WTC11 (cell line): ENCODE measurements around the gene UBE2G1. TPM values are rescaled to one million over a fixed set of nuclear protein-coding genes. Genes with fewer than 3 reads are reported as not detected.
A peak's percentile ranks its signal among the peaks of the same experiment; 100 is the strongest.

Source experiments
- ATAC-seq: fragments of 200-7000 bp; cut with Tn5 transposase; 2 replicates; pipeline ENCODE4 v1.10.0; 2021; ENCODE audit warnings: mild to moderate bottlenecking, moderate library complexity
- CTCF ChIA-PET: fragments of 300-600 bp; sonication (Branson Sonifier 250); formaldehyde crosslinking; loops from one replicate; lab custom pipeline; 2021; ENCODE audit warnings: antibody characterized with exemption; lab: Charles Lee
- POLR2A ChIA-PET: fragments of 350-600 bp; sonication (Branson Sonifier 250); formaldehyde crosslinking; loops from one replicate; lab custom pipeline; 2021; ENCODE audit warnings: antibody characterized with exemption; lab: Charles Lee
- DNase-seq: peaks from one replicate; pipeline ENCODE4 v3.0.0; 2021; ENCODE audit warnings: low spot score
- H3K27ac Mint-ChIP-seq: 2 replicates; pipeline ENCODE4 v1.8.0; 2021; ENCODE audit warnings: mixed read lengths
- H3K27me3 Mint-ChIP-seq: 2 replicates; pipeline ENCODE4 v1.8.0; 2021; ENCODE audit warnings: low read depth, mild to moderate bottlenecking, moderate library complexity, mixed read lengths
- H3K36me3 Mint-ChIP-seq: 2 replicates; pipeline ENCODE4 v1.8.0; 2021; ENCODE audit warnings: mixed read lengths
- H3K4me1 Mint-ChIP-seq: 2 replicates; pipeline ENCODE4 v1.8.0; 2022; ENCODE audit warnings: mixed read lengths
- H3K4me3 Mint-ChIP-seq: 2 replicates; pipeline ENCODE4 v1.8.0; 2021; ENCODE audit warnings: mild to moderate bottlenecking, moderate library complexity, mixed read lengths
- H3K9me3 Mint-ChIP-seq: 2 replicates; pipeline ENCODE4 v1.8.0; 2021; ENCODE audit warnings: mixed read lengths
- JAZF1 ChIP-seq: fragments of 250-450 bp; sonication (Bioruptor Pico); IDR thresholded peaks from 2 replicates; pipeline ENCODE4 v1.9.0; 2021; ENCODE audit warnings: moderate library complexity, mild to moderate bottlenecking, inconsistent platforms
- JUN ChIP-seq: sonication (generic); formaldehyde crosslinking; IDR thresholded peaks from 2 replicates; pipeline ENCODE4 v1.8.0; 2023; ENCODE audit warnings: mild to moderate bottlenecking, missing genetic modification reagents
- MYBL2 ChIP-seq: sonication (generic); formaldehyde crosslinking; IDR thresholded peaks from 2 replicates; pipeline ENCODE4 v1.8.1; 2023; ENCODE audit warnings: mild to moderate bottlenecking, moderate library complexity, missing genetic modification reagents
- NR1H2 ChIP-seq: sonication (generic); formaldehyde crosslinking; IDR thresholded peaks from 2 replicates; pipeline ENCODE4 v1.9.0; 2021; ENCODE audit warnings: mild to moderate bottlenecking, moderate library complexity, missing genetic modification reagents
- NR2C2 ChIP-seq: sonication (generic); formaldehyde crosslinking; IDR thresholded peaks from 2 replicates; pipeline ENCODE4 v1.8.0; 2022; ENCODE audit warnings: mild to moderate bottlenecking, missing genetic modification reagents
- RELA ChIP-seq: sonication (generic); formaldehyde crosslinking; IDR thresholded peaks from 2 replicates; pipeline ENCODE4 v1.8.1; 2022; ENCODE audit warnings: missing genetic modification reagents, mild to moderate bottlenecking, borderline replicate concordance
- RORB ChIP-seq: fragments of 250-450 bp; sonication (Bioruptor Pico); IDR thresholded peaks from 2 replicates; pipeline ENCODE4 v1.9.0; 2021; ENCODE audit warnings: mild to moderate bottlenecking
- TCF7 ChIP-seq: sonication (generic); formaldehyde crosslinking; IDR thresholded peaks from 2 replicates; pipeline ENCODE4 v1.8.0; 2022; ENCODE audit warnings: mild to moderate bottlenecking, low read depth, missing genetic modification reagents, moderate library complexity
- TEAD4 ChIP-seq: sonication (generic); formaldehyde crosslinking; IDR thresholded peaks from 2 replicates; pipeline ENCODE4 v1.8.0; 2022; ENCODE audit warnings: mild to moderate bottlenecking, missing genetic modification reagents
- ZBTB21 ChIP-seq: sonication (generic); formaldehyde crosslinking; IDR thresholded peaks from 2 replicates; pipeline ENCODE4 v1.8.1; 2023; ENCODE audit warnings: mild to moderate bottlenecking, missing genetic modification reagents, borderline replicate concordance
- ZNF138 ChIP-seq: sonication (generic); formaldehyde crosslinking; conservative IDR thresholded peaks from 2 replicates; pipeline ENCODE4 v1.8.1; 2022; ENCODE audit warnings: mild to moderate bottlenecking, moderate library complexity, missing genetic modification reagents
- ZNF263 ChIP-seq: sonication (generic); formaldehyde crosslinking; IDR thresholded peaks from 2 replicates; pipeline ENCODE4 v1.8.1; 2022; ENCODE audit warnings: low read depth, mild to moderate bottlenecking, moderate library complexity, missing genetic modification reagents
- total RNA-seq: library from RNA; stranded (reverse); gene quantifications from 3 replicates; pipeline ENCODE4 v1.2.3, GENCODE V29; 2021
- TF ChIP-seq, protein P1 (sequence below): sonication (generic); formaldehyde crosslinking; IDR thresholded peaks from 2 replicates; pipeline ENCODE4 v1.8.1; 2023; ENCODE audit warnings: mild to moderate bottlenecking, missing genetic modification reagents
- TF ChIP-seq, protein P2 (sequence below): sonication (generic); formaldehyde crosslinking; IDR thresholded peaks from 2 replicates; pipeline ENCODE4 v1.8.1; 2023; ENCODE audit warnings: mild to moderate bottlenecking, moderate library complexity, missing genetic modification reagents
- TF ChIP-seq, protein P3 (sequence below): sonication (generic); formaldehyde crosslinking; IDR thresholded peaks from 2 replicates; pipeline ENCODE4 v1.8.0; 2023; ENCODE audit warnings: missing genetic modification reagents
- TF ChIP-seq, protein P4 (sequence below): fragments of 250-450 bp; sonication (Bioruptor Pico); IDR thresholded peaks from 2 replicates; pipeline ENCODE4 v1.9.0; 2021; ENCODE audit warnings: moderate library complexity, mild to moderate bottlenecking, inconsistent platforms, borderline replicate concordance

The UBE2G1 gene
- total RNA-seq, 1 experiment from 2014 or later, result 177 TPM

DNA sequence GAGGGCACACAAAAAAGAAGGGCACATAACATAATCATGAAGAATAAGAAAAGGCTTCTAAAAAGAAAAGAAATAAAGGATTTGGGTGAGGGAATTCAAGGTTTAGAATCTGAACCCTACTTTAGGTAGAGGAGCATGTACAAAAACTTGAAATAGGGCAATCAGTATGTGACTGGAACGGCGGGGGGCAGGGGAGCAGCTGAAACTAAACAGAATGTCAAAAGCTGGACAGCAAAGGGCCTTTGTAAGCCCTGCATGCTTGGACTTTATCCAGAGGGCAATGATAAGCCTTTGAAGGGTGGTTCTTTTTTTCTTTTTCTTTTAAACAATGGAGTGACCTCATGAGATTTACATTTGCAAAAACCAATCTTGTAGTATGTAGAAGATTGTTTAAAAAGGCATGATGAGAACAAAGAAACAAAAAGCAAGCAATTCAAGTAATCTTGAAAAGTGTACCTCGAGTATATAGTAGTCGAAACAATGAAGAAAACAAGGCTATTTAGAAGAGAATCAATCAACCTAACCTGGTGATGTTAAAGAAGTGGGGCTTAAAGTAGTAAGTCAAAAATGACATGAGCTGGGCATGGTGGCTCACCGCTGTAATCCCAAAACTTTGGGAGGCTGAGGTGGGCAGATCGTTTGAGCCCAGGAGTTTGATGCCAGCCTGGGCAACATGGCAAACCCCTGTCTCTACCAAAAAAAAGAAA lies 56.0 kb downstream of the UBE2G1 start:
- POLR2A ChIA-PET, result no interaction called here
- DNase-seq, result no peak
- Mint-ChIP-seq H3K27ac (peak overlapping the region; percentile 91), H3K27me3 (no peaks in the 10 kb centered on the region), H3K36me3 (peaks cover 45% of the 10 kb centered on the region), H3K4me1 (peaks cover 75% of the 10 kb centered on the region), H3K9me3 (peaks cover 27% of the 10 kb centered on the region), H3K4me3 (no peak overlapping the region)
- CTCF ChIA-PET, result no interaction called here
- TF ChIP-seq TCF7 (no peak), ZNF263 (CRISPR knock-in tag) (no peak), ZBTB21 (CRISPR knock-in tag) (no peak), NR2C2 (CRISPR knock-in tag) (no peak), ZNF138 (CRISPR knock-in tag) (no peak), JUN (CRISPR knock-in tag) (no peak), RELA (CRISPR knock-in tag) (no peak)
- TF ChIP-seq, protein P1, sequence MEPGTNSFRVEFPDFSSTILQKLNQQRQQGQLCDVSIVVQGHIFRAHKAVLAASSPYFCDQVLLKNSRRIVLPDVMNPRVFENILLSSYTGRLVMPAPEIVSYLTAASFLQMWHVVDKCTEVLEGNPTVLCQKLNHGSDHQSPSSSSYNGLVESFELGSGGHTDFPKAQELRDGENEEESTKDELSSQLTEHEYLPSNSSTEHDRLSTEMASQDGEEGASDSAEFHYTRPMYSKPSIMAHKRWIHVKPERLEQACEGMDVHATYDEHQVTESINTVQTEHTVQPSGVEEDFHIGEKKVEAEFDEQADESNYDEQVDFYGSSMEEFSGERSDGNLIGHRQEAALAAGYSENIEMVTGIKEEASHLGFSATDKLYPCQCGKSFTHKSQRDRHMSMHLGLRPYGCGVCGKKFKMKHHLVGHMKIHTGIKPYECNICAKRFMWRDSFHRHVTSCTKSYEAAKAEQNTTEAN (CRISPR knock-in tag), result no peak
- TF ChIP-seq, protein P2, sequence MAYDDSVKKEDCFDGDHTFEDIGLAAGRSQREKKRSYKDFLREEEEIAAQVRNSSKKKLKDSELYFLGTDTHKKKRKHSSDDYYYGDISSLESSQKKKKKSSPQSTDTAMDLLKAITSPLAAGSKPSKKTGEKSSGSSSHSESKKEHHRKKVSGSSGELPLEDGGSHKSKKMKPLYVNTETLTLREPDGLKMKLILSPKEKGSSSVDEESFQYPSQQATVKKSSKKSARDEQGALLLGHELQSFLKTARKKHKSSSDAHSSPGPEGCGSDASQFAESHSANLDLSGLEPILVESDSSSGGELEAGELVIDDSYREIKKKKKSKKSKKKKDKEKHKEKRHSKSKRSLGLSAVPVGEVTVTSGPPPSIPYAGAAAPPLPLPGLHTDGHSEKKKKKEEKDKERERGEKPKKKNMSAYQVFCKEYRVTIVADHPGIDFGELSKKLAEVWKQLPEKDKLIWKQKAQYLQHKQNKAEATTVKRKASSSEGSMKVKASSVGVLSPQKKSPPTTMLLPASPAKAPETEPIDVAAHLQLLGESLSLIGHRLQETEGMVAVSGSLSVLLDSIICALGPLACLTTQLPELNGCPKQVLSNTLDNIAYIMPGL (CRISPR knock-in tag), result no peak
- TF ChIP-seq, protein P3, sequence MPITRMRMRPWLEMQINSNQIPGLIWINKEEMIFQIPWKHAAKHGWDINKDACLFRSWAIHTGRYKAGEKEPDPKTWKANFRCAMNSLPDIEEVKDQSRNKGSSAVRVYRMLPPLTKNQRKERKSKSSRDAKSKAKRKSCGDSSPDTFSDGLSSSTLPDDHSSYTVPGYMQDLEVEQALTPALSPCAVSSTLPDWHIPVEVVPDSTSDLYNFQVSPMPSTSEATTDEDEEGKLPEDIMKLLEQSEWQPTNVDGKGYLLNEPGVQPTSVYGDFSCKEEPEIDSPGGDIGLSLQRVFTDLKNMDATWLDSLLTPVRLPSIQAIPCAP (CRISPR knock-in tag), result no peak
- ATAC-seq, result no peak

DNA sequence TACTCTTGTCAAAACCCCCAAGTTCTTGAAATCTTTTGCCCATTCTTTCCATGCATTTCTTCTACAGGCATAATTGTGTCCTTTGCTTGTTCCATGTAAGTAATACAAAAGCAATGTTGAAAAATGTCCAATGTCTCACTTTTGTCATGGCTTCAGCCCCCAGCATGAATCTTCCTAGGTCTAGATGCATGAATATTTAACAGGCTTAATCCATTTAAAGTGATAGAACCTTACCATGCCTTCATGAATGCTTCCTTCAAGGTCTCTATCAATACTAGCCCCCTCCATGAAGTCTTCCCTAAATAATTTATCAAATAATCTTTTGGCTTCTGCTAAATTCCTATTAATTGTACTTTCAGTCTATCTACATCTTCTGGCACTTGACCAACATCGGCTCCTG lies 56.6 kb downstream of the UBE2G1 start:
- H3K36me3 Mint-ChIP-seq, result peaks cover 49% of the 10 kb centered on the region
- CTCF ChIA-PET, result no interaction called here
- ATAC-seq (no peak), DNase-seq (no peak)
- H3K27ac Mint-ChIP-seq, result peak overlapping the region; percentile 91
- H3K9me3 Mint-ChIP-seq, result peaks cover 27% of the 10 kb centered on the region
- no peaks in the 10 kb centered on the region for H3K27me3 Mint-ChIP-seq
- H3K4me1 Mint-ChIP-seq, result peaks cover 80% of the 10 kb centered on the region
- POLR2A ChIA-PET, result no interaction called here
- no peak overlapping the region for H3K4me3 Mint-ChIP-seq
- TF ChIP-seq RORB (CRISPR knock-in tag), result no peak
- TF ChIP-seq, protein P1 (CRISPR knock-in tag), result no peak
- TF ChIP-seq MYBL2 (CRISPR knock-in tag), result no peak
- TF ChIP-seq JAZF1 (CRISPR knock-in tag), result no peak
- TF ChIP-seq TEAD4, result no peak
- TF ChIP-seq NR1H2, result no peak
- TF ChIP-seq, protein P4, sequence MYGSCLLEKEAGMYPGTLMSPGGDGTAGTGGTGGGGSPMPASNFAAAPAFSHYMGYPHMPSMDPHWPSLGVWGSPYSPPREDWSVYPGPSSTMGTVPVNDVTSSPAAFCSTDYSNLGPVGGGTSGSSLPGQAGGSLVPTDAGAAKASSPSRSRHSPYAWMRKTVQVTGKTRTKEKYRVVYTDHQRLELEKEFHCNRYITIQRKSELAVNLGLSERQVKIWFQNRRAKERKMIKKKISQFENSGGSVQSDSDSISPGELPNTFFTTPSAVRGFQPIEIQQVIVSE, result no peak
